Measurements from ENCODE around the gene CRYBA4. TPM values are rescaled to one million over a fixed set of nuclear protein-coding genes. Genes with fewer than 3 reads are reported as not detected.

CRYBA4 gene
- total and polyA plus RNA-seq, 2 experiments from 2014 or later: 1.5 TPM; not detected in 1

- TF ChIP-seq, protein P1, sequence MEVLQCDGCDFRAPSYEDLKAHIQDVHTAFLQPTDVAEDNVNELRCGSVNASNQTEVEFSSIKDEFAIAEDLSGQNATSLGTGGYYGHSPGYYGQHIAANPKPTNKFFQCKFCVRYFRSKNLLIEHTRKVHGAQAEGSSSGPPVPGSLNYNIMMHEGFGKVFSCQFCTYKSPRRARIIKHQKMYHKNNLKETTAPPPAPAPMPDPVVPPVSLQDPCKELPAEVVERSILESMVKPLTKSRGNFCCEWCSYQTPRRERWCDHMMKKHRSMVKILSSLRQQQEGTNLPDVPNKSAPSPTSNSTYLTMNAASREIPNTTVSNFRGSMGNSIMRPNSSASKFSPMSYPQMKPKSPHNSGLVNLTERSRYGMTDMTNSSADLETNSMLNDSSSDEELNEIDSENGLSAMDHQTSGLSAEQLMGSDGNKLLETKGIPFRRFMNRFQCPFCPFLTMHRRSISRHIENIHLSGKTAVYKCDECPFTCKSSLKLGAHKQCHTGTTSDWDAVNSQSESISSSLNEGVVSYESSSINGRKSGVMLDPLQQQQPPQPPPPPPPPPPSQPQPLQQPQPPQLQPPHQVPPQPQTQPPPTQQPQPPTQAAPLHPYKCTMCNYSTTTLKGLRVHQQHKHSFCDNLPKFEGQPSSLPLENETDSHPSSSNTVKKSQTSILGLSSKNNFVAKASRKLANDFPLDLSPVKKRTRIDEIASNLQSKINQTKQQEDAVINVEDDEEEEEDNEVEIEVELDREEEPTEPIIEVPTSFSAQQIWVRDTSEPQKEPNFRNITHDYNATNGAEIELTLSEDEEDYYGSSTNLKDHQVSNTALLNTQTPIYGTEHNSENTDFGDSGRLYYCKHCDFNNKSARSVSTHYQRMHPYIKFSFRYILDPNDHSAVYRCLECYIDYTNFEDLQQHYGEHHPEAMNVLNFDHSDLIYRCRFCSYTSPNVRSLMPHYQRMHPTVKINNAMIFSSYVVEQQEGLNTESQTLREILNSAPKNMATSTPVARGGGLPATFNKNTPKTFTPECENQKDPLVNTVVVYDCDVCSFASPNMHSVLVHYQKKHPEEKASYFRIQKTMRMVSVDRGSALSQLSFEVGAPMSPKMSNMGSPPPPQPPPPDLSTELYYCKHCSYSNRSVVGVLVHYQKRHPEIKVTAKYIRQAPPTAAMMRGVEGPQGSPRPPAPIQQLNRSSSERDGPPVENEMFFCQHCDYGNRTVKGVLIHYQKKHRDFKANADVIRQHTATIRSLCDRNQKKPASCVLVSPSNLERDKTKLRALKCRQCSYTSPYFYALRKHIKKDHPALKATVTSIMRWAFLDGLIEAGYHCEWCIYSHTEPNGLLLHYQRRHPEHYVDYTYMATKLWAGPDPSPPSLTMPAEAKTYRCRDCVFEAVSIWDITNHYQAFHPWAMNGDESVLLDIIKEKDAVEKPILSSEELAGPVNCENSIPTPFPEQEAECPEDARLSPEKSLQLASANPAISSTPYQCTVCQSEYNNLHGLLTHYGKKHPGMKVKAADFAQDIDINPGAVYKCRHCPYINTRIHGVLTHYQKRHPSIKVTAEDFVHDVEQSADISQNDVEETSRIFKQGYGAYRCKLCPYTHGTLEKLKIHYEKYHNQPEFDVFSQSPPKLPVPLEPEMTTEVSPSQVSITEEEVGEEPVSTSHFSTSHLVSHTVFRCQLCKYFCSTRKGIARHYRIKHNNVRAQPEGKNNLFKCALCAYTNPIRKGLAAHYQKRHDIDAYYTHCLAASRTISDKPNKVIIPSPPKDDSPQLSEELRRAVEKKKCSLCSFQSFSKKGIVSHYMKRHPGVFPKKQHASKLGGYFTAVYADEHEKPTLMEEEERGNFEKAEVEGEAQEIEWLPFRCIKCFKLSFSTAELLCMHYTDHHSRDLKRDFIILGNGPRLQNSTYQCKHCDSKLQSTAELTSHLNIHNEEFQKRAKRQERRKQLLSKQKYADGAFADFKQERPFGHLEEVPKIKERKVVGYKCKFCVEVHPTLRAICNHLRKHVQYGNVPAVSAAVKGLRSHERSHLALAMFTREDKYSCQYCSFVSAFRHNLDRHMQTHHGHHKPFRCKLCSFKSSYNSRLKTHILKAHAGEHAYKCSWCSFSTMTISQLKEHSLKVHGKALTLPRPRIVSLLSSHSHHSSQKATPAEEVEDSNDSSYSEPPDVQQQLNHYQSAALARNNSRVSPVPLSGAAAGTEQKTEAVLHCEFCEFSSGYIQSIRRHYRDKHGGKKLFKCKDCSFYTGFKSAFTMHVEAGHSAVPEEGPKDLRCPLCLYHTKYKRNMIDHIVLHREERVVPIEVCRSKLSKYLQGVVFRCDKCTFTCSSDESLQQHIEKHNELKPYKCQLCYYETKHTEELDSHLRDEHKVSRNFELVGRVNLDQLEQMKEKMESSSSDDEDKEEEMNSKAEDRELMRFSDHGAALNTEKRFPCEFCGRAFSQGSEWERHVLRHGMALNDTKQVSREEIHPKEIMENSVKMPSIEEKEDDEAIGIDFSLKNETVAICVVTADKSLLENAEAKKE (CRISPR knock-in tag; IDR thresholded peaks at IDR 0.05): no peak
- TF ChIP-seq, protein P2, sequence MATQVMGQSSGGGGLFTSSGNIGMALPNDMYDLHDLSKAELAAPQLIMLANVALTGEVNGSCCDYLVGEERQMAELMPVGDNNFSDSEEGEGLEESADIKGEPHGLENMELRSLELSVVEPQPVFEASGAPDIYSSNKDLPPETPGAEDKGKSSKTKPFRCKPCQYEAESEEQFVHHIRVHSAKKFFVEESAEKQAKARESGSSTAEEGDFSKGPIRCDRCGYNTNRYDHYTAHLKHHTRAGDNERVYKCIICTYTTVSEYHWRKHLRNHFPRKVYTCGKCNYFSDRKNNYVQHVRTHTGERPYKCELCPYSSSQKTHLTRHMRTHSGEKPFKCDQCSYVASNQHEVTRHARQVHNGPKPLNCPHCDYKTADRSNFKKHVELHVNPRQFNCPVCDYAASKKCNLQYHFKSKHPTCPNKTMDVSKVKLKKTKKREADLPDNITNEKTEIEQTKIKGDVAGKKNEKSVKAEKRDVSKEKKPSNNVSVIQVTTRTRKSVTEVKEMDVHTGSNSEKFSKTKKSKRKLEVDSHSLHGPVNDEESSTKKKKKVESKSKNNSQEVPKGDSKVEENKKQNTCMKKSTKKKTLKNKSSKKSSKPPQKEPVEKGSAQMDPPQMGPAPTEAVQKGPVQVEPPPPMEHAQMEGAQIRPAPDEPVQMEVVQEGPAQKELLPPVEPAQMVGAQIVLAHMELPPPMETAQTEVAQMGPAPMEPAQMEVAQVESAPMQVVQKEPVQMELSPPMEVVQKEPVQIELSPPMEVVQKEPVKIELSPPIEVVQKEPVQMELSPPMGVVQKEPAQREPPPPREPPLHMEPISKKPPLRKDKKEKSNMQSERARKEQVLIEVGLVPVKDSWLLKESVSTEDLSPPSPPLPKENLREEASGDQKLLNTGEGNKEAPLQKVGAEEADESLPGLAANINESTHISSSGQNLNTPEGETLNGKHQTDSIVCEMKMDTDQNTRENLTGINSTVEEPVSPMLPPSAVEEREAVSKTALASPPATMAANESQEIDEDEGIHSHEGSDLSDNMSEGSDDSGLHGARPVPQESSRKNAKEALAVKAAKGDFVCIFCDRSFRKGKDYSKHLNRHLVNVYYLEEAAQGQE (IDR thresholded peaks at IDR 0.05; ENCODE audit: unreplicated experiment): no peak
- no peak for TF ChIP-seq JUNB (IDR thresholded peaks at IDR 0.05; ENCODE audit: unreplicated experiment)
- TF ChIP-seq POLR2AphosphoS5 (IDR thresholded peaks at IDR 0.05; ENCODE audit: low read depth): no peak
- no peak for TF ChIP-seq EZH2 (IDR thresholded peaks at IDR 0.05; ENCODE audit: low read depth, unreplicated experiment)
- TF ChIP-seq, protein P3, sequence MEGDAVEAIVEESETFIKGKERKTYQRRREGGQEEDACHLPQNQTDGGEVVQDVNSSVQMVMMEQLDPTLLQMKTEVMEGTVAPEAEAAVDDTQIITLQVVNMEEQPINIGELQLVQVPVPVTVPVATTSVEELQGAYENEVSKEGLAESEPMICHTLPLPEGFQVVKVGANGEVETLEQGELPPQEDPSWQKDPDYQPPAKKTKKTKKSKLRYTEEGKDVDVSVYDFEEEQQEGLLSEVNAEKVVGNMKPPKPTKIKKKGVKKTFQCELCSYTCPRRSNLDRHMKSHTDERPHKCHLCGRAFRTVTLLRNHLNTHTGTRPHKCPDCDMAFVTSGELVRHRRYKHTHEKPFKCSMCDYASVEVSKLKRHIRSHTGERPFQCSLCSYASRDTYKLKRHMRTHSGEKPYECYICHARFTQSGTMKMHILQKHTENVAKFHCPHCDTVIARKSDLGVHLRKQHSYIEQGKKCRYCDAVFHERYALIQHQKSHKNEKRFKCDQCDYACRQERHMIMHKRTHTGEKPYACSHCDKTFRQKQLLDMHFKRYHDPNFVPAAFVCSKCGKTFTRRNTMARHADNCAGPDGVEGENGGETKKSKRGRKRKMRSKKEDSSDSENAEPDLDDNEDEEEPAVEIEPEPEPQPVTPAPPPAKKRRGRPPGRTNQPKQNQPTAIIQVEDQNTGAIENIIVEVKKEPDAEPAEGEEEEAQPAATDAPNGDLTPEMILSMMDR (conservative IDR thresholded peaks at IDR 0.05; ENCODE audit: low read depth in 2 of 2): no peak
- TF ChIP-seq ZNF331 (CRISPR knock-in tag; IDR thresholded peaks at IDR 0.05; ENCODE audit: low read depth): no peak
- no peak for TF ChIP-seq EZH2phosphoT487 (IDR thresholded peaks at IDR 0.05; ENCODE audit: unreplicated experiment)
These were observed 21.8 kb downstream of the CRYBA4 start (continued) for GRCh38 chr22:26643418-26644100.

Measured in GM23338 (cell line).